Lower leg skin (tissue), 4 donors: Measurements from ENCODE around the gene HLA-B. TPM values are rescaled to one million over a fixed set of nuclear protein-coding genes. Genes with fewer than 3 reads are reported as not detected.

ENCODE experiments used
- DNase-seq, 2 donors: peaks; one replicate each; pipeline ENCODE4 v3.0.0-alpha.2; 2019; ENCODE audit warnings: low spot score in 2 of 2
- H3K4me3 ChIP-seq: fragments of 200-600 bp; sonication (generic); 2 replicates; pipeline ENCODE4 v1.5.1; 2017; ENCODE audit warnings: mild to moderate bottlenecking, low read depth; ENCODE audit not compliant: poor library complexity, severe bottlenecking
- POLR2A ChIP-seq, 2 donors: fragments of 450-650 bp; IDR thresholded peaks; one replicate each; pipeline ENCODE4 v1.6.1; 2016 to 2017; ENCODE audit warnings: antibody characterized with exemption in 2 of 2, mild to moderate bottlenecking in 1 of 2, moderate library complexity in 1 of 2
- WGBS, 2 donors: methylation state at CpG; one replicate each; pipeline ENCODE4 v1.1.5; 2018; 5-methylcytosine and 5-hydroxymethylcytosine counted together
- intact Hi-C: fragments of 100-400 bp; cut with DNase I; formaldehyde crosslinking; loops from one replicate; pipeline ENCODE4 v1.15.0; 2023; ENCODE audit warnings: low total_unique reads
- total RNA-seq, 4 donors: library from RNA; depleted of rRNA; stranded (reverse); fragments of >200 nt; gene quantifications; one replicate each; pipeline ENCODE4 v1.1.0, GENCODE V29; 2016
- TF ChIP-seq, protein P1 (sequence below), 3 donors: fragments of 450-650 bp; IDR thresholded peaks; one replicate each; pipeline ENCODE4 v1.5.1; 2016; ENCODE audit warnings: antibody characterized with exemption in 3 of 3, mild to moderate bottlenecking in 3 of 3, moderate library complexity in 2 of 3

The HLA-B gene
- total RNA-seq, 4 donors from 2014 or later = 1,061 to 2,090 (median 1,325) TPM

DNA sequence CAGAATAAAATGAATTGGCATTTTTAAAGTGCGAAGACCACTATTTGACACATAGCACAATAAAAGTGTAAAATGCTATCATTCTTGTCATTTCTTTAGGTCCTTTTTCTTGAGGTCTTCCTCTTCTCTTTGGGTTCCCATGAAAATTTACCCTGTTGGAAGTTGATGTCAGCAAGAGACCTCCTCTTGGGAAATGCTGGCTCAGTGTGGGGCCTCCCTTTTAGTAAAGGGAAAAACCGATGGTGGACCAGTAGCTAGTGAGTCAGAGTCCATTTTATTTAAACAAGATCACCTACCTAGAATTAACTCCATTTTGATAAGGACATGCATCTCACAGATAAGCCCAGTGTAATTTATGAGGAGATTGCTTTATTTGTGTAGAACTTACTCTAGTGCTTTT is 47.3 kb downstream of the HLA-B start:
- H3K4me3 ChIP-seq = no peak overlapping the region
- WGBS, 2 donors = 87 to 93% methylated on average over 2 of the region's 2 CpGs
- intact Hi-C loops = no loop called here
- TF ChIP-seq POLR2A (IDR thresholded peaks at IDR 0.05) = no peak
- TF ChIP-seq, protein P1, sequence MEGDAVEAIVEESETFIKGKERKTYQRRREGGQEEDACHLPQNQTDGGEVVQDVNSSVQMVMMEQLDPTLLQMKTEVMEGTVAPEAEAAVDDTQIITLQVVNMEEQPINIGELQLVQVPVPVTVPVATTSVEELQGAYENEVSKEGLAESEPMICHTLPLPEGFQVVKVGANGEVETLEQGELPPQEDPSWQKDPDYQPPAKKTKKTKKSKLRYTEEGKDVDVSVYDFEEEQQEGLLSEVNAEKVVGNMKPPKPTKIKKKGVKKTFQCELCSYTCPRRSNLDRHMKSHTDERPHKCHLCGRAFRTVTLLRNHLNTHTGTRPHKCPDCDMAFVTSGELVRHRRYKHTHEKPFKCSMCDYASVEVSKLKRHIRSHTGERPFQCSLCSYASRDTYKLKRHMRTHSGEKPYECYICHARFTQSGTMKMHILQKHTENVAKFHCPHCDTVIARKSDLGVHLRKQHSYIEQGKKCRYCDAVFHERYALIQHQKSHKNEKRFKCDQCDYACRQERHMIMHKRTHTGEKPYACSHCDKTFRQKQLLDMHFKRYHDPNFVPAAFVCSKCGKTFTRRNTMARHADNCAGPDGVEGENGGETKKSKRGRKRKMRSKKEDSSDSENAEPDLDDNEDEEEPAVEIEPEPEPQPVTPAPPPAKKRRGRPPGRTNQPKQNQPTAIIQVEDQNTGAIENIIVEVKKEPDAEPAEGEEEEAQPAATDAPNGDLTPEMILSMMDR (IDR thresholded peaks at IDR 0.05) = no peak
- DNase-seq = no peak

DNA sequence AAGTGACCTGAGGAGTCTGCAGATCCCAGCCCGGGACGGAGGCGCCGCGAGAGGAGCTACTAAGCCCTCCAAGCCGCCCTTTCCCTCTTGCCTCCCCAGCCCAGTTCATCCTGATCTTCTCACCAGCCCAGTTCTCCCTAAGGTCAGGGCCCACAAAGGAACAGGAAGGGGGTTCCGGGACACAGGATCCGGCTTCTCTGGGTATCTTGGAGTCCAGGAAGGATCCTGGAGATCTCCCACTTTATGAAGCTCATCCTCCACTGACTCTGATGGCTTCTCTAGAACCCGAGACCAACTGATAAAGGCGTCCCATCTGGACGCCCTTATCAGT is 48.2 kb downstream of the HLA-B start:
- WGBS, 2 donors = 44 to 48% methylated on average over 10 to 11 of the region's 11 CpGs
- H3K4me3 ChIP-seq = no peak overlapping the region
- TF ChIP-seq, protein P1 (IDR thresholded peaks at IDR 0.05) = no peak
- no peak for TF ChIP-seq POLR2A (IDR thresholded peaks at IDR 0.05)
- DNase-seq = no peak
- intact Hi-C loops = no loop called here

DNA sequence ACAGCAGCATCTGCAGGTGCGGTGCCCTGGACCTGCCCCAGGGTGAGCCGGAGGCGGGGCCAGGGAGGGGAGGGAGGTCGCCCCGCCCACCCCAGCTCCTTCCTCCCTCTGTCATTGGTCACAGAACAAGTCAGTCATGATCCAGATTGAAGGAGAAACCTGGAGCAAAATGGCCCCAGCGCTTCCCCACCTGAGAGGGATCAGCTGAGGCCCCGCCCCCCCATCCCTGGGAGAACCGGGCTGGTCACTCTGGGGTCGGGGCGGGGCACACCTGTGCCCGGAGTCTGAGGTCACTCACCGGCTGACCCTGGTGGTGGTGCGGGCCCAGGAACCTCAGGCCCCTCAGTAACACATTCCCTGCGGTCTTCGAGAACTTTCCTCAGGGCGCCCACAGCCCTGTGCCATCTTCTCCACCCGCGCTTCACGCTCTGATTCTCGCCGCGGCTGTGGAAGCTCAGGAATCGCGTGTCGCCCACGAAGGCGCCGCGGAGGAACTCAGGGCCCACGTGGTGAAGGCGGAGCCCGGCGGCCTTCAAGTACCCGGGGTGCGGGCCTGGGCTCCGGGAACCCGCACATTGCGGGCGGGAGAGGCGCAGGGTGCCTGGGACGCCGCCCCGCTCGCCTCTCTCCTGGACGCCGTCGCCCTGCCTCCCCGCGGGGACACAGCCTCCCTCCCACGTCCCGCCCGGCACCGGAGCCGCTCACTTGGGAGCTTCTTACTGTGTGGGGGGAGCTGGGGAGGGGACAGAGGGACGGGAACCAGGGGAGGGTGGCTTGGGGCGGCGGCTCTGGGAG is 48.7 kb downstream of the HLA-B start:
- DNase-seq = no peak
- no peak for TF ChIP-seq POLR2A (IDR thresholded peaks at IDR 0.05)
- TF ChIP-seq, protein P1 (IDR thresholded peaks at IDR 0.05) = no peak
- intact Hi-C loops = no loop called here
- 3 to 34% methylated on average over 7 to 15 of the region's 57 CpGs for WGBS, 2 donors
- no peak overlapping the region for H3K4me3 ChIP-seq

DNA sequence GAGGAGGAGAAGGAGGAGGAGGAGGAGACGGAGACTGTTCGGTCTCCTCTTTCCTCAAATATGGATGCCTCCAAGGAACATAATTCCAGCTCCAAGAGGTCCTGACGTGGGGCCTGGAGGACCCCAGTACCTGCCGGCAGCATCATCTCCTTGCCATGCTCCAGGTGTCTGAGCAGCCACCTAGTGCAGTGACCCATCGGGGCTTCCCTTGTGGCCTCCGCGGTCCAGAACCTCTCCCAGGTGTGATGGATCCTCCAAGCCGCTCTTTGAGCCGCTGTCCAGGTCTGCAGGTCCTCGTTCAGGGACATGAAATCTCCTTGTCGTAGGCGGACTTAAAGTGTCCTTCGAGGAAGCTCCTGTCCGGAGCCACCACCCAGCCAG is 49.3 kb downstream of the HLA-B start:
- WGBS, 2 donors = 51 to 57% methylated on average over 13 to 14 of the region's 14 CpGs
- no peak overlapping the region for H3K4me3 ChIP-seq

DNA sequence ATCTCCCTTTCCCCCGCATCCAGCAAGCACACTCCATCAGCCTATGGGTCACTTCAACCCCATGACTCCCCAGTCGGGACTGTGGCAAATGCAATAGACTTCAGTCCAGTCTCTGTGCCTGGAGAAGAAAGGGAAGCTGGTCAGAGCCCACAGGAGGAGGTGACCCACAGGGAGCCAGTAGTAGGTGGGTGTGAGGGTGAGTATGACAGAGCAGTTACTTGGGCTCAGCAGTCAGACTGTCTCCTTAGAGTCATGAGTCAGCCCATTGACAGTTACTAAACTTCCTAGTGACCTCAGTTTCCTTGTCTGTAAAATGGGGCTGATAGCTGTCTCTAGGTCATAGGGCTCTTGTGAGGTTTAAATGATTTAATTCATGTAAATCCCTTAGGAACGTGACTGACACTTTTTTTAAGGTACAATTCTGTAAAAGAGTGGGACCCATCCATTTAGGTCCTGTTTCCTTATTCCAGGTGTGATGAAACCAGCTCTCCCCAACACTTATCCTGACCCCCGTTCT is 51.2 kb downstream of the HLA-B start:
- 84 to 92% methylated on average over 4 of the region's 4 CpGs for WGBS, 2 donors
- no peak for DNase-seq
- H3K4me3 ChIP-seq = no peak overlapping the region
- no peak for TF ChIP-seq POLR2A (IDR thresholded peaks at IDR 0.05)
- TF ChIP-seq, protein P1 (IDR thresholded peaks at IDR 0.05) = no peak
- intact Hi-C loops = no loop called here

More for the DNA sequence above, 49.3 kb downstream of the HLA-B start:
- DNase-seq = no peak
- TF ChIP-seq, protein P1 (IDR thresholded peaks at IDR 0.05) = no peak
- no peak for TF ChIP-seq POLR2A (IDR thresholded peaks at IDR 0.05)
- intact Hi-C loops = no loop called here
